Measurements from ENCODE around the gene SOCS6.

- TF ChIP-seq CTCF (IDR thresholded peaks at IDR 0.05) (no peak), POLR2A (IDR thresholded peaks at IDR 0.05; ENCODE audit: low read depth) (no peak), POLR2AphosphoS5 (IDR thresholded peaks at IDR 0.05) (no peak)
Measured at GRCh38 chr18:70260683-70261082, 28.2 kb upstream of the SOCS6 start.
